Keratinocyte (primary cell): Measurements from ENCODE around the gene USH2A.

Experiments
- CTCF ChIP-seq, 3 experiments: IDR thresholded peaks in 1 of 3; conservative IDR thresholded peaks in 1 of 3; optimal IDR thresholded peaks in 1 of 3; 2 replicates in 2 of 3; 3 replicates in 1 of 3; pipeline versions ENCODE3 to v1.5.1; 2011; ENCODE audit warnings: low read length in 3 of 3, mild to moderate bottlenecking in 3 of 3, moderate library complexity in 2 of 3, control low read depth in 1 of 3, inconsistent platforms in 1 of 3; ENCODE audit not compliant: insufficient read depth in 2 of 3; ENCODE audit errors: extremely low read depth in 1 of 3
- EZH2 ChIP-seq: IDR thresholded peaks from one replicate; pipeline ENCODE4 v1.6.1; 2012; ENCODE audit warnings: inconsistent platforms, mild to moderate bottlenecking, low read length, moderate library complexity

- TF ChIP-seq CTCF (optimal IDR thresholded peaks at IDR 0.05 in 1 of 3, IDR thresholded peaks at IDR 0.05 in 1 of 3, conservative IDR thresholded peaks at IDR 0.05 in 1 of 3; ENCODE audit: extremely low read depth in 1 of 3, insufficient read depth in 2 of 3, low read length in 3 of 3) (no peak), EZH2 (no peak)
These were observed 540.2 kb downstream of the USH2A start for GRCh38 chr1:215883004-215883403.
